Activated CD8-positive, alpha-beta T cell treated with anti-CD3 and anti-CD28 coated beads for 36 hours (primary cell): ENCODE results near the gene HMMR. TPM values are rescaled to one million over a fixed set of nuclear protein-coding genes. Genes with fewer than 3 reads are reported as not detected.

Experiments
- ATAC-seq: fragments of 200-7000 bp; cut with Tn5 transposase; one replicate; pipeline ENCODE4 v1.10.0; 2021; ENCODE audit warnings: mild to moderate bottlenecking, moderate library complexity
- CTCF ChIA-PET: fragments of 350-600 bp; sonication (Branson Sonifier 250); formaldehyde crosslinking; loops from one replicate; lab custom pipeline; 2021; ENCODE audit warnings: antibody characterized with exemption; lab: Charles Lee
- POLR2A ChIA-PET: fragments of 350-600 bp; sonication (Branson Sonifier 250); formaldehyde crosslinking; loops from one replicate; lab custom pipeline; 2021; ENCODE audit warnings: antibody characterized with exemption; lab: Charles Lee
- DNase-seq: peaks from one replicate; pipeline ENCODE4 v3.0.0-alpha.2; 2020
- H3K27ac Mint-ChIP-seq: one replicate; pipeline ENCODE4 v1.8.0; 2021; ENCODE audit warnings: mild to moderate bottlenecking, mixed read lengths
- H3K27me3 Mint-ChIP-seq: one replicate; pipeline ENCODE4 v1.8.0; 2021; ENCODE audit warnings: mixed read lengths
- H3K36me3 Mint-ChIP-seq: one replicate; pipeline ENCODE4 v1.8.0; 2021; ENCODE audit warnings: low read depth, mixed read lengths
- H3K4me1 Mint-ChIP-seq: one replicate; pipeline ENCODE4 v1.8.0; 2021; ENCODE audit warnings: low read depth, mixed read lengths
- H3K4me3 Mint-ChIP-seq: one replicate; pipeline ENCODE4 v1.8.0; 2021; ENCODE audit warnings: mild to moderate bottlenecking, moderate library complexity, mixed read lengths
- H3K9me3 Mint-ChIP-seq: one replicate; pipeline ENCODE4 v1.8.0; 2021; ENCODE audit warnings: mixed read lengths
- CTCF ChIP-seq: fragments of 200-600 bp; IDR thresholded peaks from one replicate; pipeline ENCODE4 v1.8.0; 2022; ENCODE audit warnings: antibody characterized with exemption, mild to moderate bottlenecking
- intact Hi-C: fragments of 100-400 bp; cut with micrococcal nuclease; formaldehyde crosslinking; loops from one replicate; pipeline ENCODE4 v1.10.0; 2022
- total RNA-seq, 2 experiments: library from RNA; stranded (reverse); gene quantifications; one replicate each; pipeline ENCODE4 v1.2.3, GENCODE V29; 2021

HMMR gene
- total RNA-seq, 2 experiments from 2014 or later: 94.2 to 95.2 TPM

DNA sequence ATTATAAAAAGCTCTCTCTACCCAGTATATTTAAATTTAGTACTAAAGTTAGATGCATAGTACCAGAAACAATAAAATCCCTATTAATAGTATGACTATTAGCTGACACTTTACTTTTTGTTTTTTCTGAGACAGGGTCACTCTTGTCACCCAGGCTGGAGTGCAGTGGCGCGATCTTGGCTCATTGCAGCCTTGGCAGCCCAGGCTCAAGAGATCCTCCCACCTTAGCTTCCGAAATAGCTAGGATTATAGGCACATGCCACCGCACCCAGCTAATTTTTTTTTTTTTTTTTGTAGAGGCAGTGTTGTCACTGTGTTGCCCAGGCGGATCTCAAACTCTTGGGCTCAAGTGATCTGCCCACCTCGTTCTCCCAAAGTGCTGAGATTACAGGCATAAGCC, 15.1 kb upstream of the HMMR start:
- no peak for TF ChIP-seq CTCF
- Mint-ChIP-seq H3K36me3 (peaks cover 55% of the 10 kb centered on the region), H3K9me3 (no peaks in the 10 kb centered on the region), H3K4me3 (no peak overlapping the region), H3K4me1 (peaks cover 17% of the 10 kb centered on the region), H3K27me3 (no peaks in the 10 kb centered on the region), H3K27ac (no peak overlapping the region)
- intact Hi-C loops: no loop called here
- POLR2A ChIA-PET: interaction anchor here (9.0 kb wide), 1 partner anchor 14 kb away, joined by 110 read pairs; the partner anchor contains the start of genes HMMR and NUDCD2
- no peak for ATAC-seq
- no peak for DNase-seq
- CTCF ChIA-PET: no interaction called here

DNA sequence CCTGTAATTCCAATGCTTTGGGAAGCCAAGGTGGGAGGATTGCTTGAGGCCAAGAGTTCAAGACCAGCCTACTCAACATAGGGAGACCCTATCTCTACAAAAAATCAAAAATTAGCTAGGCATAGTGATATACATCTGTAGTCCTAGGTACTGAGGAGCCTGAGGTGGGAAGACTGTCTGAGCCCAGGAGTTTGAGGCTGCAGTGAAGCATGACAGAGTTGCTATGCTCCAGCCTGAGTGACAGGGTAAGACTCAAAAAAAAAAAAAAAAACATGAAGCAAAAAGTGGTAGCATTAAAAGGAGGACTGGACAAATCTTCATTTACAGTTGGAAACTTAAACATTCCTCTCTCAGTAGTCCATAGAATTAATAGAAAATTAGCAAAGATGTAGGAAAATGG, 13.2 kb upstream of the HMMR start:
- no peak overlapping the region for H3K4me3 Mint-ChIP-seq
- peaks cover 54% of the 10 kb centered on the region for H3K36me3 Mint-ChIP-seq
- ATAC-seq (no peak), DNase-seq (no peak)
- CTCF ChIA-PET: interaction anchor here (0.9 kb wide), 1 partner anchor 12 kb away, joined by 4 read pairs; no protein-coding TSS in a partner anchor
- intact Hi-C loops: no loop called here
- H3K4me1 Mint-ChIP-seq: peaks cover 11% of the 10 kb centered on the region
- H3K27ac Mint-ChIP-seq: no peak overlapping the region
- no peaks in the 10 kb centered on the region for H3K9me3 Mint-ChIP-seq
- H3K27me3 Mint-ChIP-seq: no peaks in the 10 kb centered on the region
- POLR2A ChIA-PET: interaction anchor here (0.7 to 4.4 kb wide), 3 partner anchors 9 to 13 kb away, joined by 3 to 27 read pairs (median 4); partner anchors contain the start of genes HMMR and NUDCD2
- TF ChIP-seq CTCF: no peak

GRCh38 chr5:163447875-163448274, 12.6 kb upstream of the HMMR start:
- Mint-ChIP-seq H3K27me3 (no peaks in the 10 kb centered on the region), H3K4me1 (peaks cover 8% of the 10 kb centered on the region), H3K27ac (no peak overlapping the region), H3K36me3 (peaks cover 51% of the 10 kb centered on the region), H3K4me3 (no peak overlapping the region), H3K9me3 (no peaks in the 10 kb centered on the region)
- no peak for DNase-seq
- CTCF ChIA-PET: interaction anchor here (0.9 kb wide), 1 partner anchor 11 kb away, joined by 4 read pairs; no protein-coding TSS in a partner anchor
- TF ChIP-seq CTCF: no peak
- intact Hi-C loops: no loop called here
- POLR2A ChIA-PET: interaction anchor here (0.7 to 4.4 kb wide), 3 partner anchors 9 to 12 kb away, joined by 3 to 27 read pairs (median 4); partner anchors contain the start of genes HMMR and NUDCD2
- ATAC-seq: no peak

DNA sequence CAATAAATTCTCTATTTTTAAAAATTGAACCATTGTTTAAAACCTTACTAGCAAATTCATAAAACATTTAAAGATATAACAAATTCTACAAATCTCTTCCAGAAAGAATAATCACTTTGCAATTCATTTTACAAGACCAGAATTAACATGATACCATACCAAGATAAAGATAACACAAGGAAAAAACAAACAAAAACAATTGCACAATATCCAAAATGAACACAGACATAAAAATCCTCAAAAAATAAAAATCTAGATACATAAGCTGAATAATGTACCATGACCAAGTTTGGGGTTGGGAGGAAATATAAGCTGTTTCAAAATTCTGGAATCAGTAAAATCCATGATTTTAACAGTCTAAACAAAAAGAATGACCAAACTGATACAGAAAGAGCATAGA, 11.9 kb upstream of the HMMR start:
- Mint-ChIP-seq H3K4me3 (no peak overlapping the region), H3K27me3 (no peaks in the 10 kb centered on the region), H3K27ac (peak overlapping the region; percentile 20), H3K4me1 (peaks cover 8% of the 10 kb centered on the region), H3K36me3 (peaks cover 52% of the 10 kb centered on the region), H3K9me3 (no peaks in the 10 kb centered on the region)
- intact Hi-C loops: no loop called here
- POLR2A ChIA-PET: interaction anchor here (0.6 to 4.4 kb wide), 4 partner anchors 10 to 552 kb away, joined by 3 to 27 read pairs (median 4); partner anchors contain the start of genes CCNG1, HMMR and NUDCD2
- DNase-seq: no peak
- TF ChIP-seq CTCF: no peak
- ATAC-seq: no peak
- CTCF ChIA-PET: interaction anchor here (1.2 to 1.4 kb wide), 2 partner anchors 11 to 40 kb away, joined by 4 to 5 read pairs; no protein-coding TSS in a partner anchor

DNA sequence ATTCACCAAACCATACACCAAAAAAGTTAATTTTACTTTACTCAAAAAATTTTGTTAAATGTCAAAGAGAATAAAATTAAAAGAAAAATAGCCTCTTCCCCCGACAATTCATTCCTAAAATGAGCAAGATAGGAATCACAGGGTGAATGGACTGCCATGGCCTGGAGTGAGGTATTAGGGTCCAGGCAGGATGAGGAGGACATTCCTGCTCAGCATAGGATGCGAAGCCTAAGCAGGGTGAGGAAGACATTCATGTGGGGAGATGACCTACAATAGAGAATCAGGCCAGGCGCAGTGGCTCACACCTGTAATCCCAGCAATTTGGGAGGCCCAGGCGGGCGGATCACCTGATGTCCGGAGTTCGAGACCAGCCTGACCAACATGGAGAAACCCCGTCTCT, 8.9 kb upstream of the HMMR start:
- ChIA-PET CTCF (no interaction called here), POLR2A (interaction anchor here (1.2 to 4.4 kb wide), 2 partner anchors 9 to 38 kb away, joined by 3 to 27 read pairs; partner anchors contain the start of genes HMMR and NUDCD2)

More for the DNA sequence above, 8.9 kb upstream of the HMMR start:
- ATAC-seq: no peak
- no peak overlapping the region for H3K27ac Mint-ChIP-seq
- peaks cover 60% of the 10 kb centered on the region for H3K36me3 Mint-ChIP-seq
- no peak overlapping the region for H3K4me3 Mint-ChIP-seq
- intact Hi-C loops: no loop called here
- no peak for DNase-seq
- no peaks in the 10 kb centered on the region for H3K9me3 Mint-ChIP-seq
- peaks cover 24% of the 10 kb centered on the region for H3K4me1 Mint-ChIP-seq
- H3K27me3 Mint-ChIP-seq: no peaks in the 10 kb centered on the region
- no peak for TF ChIP-seq CTCF
